ENCODE measurements around the gene DCXR.

The DCXR gene

GRCh38 chr17:81991684-81992305 is 45.7 kb downstream of the DCXR start (continued):
- TF ChIP-seq, protein P1, sequence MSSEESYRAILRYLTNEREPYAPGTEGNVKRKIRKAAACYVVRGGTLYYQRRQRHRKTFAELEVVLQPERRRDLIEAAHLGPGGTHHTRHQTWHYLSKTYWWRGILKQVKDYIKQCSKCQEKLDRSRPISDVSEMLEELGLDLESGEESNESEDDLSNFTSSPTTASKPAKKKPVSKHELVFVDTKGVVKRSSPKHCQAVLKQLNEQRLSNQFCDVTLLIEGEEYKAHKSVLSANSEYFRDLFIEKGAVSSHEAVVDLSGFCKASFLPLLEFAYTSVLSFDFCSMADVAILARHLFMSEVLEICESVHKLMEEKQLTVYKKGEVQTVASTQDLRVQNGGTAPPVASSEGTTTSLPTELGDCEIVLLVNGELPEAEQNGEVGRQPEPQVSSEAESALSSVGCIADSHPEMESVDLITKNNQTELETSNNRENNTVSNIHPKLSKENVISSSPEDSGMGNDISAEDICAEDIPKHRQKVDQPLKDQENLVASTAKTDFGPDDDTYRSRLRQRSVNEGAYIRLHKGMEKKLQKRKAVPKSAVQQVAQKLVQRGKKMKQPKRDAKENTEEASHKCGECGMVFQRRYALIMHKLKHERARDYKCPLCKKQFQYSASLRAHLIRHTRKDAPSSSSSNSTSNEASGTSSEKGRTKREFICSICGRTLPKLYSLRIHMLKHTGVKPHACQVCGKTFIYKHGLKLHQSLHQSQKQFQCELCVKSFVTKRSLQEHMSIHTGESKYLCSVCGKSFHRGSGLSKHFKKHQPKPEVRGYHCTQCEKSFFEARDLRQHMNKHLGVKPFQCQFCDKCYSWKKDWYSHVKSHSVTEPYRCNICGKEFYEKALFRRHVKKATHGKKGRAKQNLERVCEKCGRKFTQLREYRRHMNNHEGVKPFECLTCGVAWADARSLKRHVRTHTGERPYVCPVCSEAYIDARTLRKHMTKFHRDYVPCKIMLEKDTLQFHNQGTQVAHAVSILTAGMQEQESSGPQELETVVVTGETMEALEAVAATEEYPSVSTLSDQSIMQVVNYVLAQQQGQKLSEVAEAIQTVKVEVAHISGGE (tag by site-specific recombination; conservative IDR thresholded peaks at IDR 0.05; ENCODE audit: low read depth) = no peak
- TF ChIP-seq OSR2 (tag by site-specific recombination; IDR thresholded peaks at IDR 0.05) (peak; percentile 98), ZBTB21 (tag by site-specific recombination; IDR thresholded peaks at IDR 0.05) (no peak), ZNF510 (tag by site-specific recombination; IDR thresholded peaks at IDR 0.05; ENCODE audit: insufficient replicate concordance) (no peak), MZF1 (tag by site-specific recombination; IDR thresholded peaks at IDR 0.05; ENCODE audit: borderline replicate concordance) (no peak), ZNF629 (tag by site-specific recombination; IDR thresholded peaks at IDR 0.05) (no peak), CTCF (tag by site-specific recombination; IDR thresholded peaks at IDR 0.05) (peak; percentile 52), GLI2 (tag by site-specific recombination; IDR thresholded peaks at IDR 0.05; ENCODE audit: borderline replicate concordance, low read depth) (no peak), ZNF596 (tag by site-specific recombination; IDR thresholded peaks at IDR 0.05) (no peak), ZSCAN23 (tag by site-specific recombination; IDR thresholded peaks at IDR 0.05) (no peak), ZNF2 (tag by site-specific recombination; IDR thresholded peaks at IDR 0.05) (no peak), ZNF585B (tag by site-specific recombination; IDR thresholded peaks at IDR 0.05) (no peak), PRDM2 (tag by site-specific recombination; IDR thresholded peaks at IDR 0.05; ENCODE audit: borderline replicate concordance) (no peak), ZNF138 (tag by site-specific recombination; IDR thresholded peaks at IDR 0.05; ENCODE audit: borderline replicate concordance) (no peak), SP3 (tag by site-specific recombination; IDR thresholded peaks at IDR 0.05) (no peak), ZNF626 (tag by site-specific recombination; IDR thresholded peaks at IDR 0.05) (no peak), ZNF707 (tag by site-specific recombination; IDR thresholded peaks at IDR 0.05) (no peak), ZNF239 (tag by site-specific recombination; IDR thresholded peaks at IDR 0.05) (no peak), HOXA7 (CRISPR knock-in tag; IDR thresholded peaks at IDR 0.05; ENCODE audit: borderline replicate concordance) (no peak)
- TF ChIP-seq, protein P2, sequence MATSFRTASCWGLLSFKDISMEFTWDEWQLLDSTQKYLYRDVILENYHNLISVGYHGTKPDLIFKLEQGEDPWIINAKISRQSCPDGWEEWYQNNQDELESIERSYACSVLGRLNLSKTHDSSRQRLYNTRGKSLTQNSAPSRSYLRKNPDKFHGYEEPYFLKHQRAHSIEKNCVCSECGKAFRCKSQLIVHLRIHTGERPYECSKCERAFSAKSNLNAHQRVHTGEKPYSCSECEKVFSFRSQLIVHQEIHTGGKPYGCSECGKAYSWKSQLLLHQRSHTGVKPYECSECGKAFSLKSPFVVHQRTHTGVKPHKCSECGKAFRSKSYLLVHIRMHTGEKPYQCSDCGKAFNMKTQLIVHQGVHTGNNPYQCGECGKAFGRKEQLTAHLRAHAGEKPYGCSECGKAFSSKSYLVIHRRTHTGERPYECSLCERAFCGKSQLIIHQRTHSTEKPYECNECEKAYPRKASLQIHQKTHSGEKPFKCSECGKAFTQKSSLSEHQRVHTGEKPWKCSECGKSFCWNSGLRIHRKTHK (tag by site-specific recombination; IDR thresholded peaks at IDR 0.05) = no peak
- TF ChIP-seq, protein P3, sequence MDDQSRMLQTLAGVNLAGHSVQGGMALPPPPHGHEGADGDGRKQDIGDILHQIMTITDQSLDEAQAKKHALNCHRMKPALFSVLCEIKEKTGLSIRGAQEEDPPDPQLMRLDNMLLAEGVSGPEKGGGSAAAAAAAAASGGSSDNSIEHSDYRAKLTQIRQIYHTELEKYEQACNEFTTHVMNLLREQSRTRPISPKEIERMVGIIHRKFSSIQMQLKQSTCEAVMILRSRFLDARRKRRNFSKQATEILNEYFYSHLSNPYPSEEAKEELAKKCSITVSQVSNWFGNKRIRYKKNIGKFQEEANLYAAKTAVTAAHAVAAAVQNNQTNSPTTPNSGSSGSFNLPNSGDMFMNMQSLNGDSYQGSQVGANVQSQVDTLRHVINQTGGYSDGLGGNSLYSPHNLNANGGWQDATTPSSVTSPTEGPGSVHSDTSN (CRISPR knock-in tag; IDR thresholded peaks at IDR 0.05) = no peak
- TF ChIP-seq, protein P4, sequence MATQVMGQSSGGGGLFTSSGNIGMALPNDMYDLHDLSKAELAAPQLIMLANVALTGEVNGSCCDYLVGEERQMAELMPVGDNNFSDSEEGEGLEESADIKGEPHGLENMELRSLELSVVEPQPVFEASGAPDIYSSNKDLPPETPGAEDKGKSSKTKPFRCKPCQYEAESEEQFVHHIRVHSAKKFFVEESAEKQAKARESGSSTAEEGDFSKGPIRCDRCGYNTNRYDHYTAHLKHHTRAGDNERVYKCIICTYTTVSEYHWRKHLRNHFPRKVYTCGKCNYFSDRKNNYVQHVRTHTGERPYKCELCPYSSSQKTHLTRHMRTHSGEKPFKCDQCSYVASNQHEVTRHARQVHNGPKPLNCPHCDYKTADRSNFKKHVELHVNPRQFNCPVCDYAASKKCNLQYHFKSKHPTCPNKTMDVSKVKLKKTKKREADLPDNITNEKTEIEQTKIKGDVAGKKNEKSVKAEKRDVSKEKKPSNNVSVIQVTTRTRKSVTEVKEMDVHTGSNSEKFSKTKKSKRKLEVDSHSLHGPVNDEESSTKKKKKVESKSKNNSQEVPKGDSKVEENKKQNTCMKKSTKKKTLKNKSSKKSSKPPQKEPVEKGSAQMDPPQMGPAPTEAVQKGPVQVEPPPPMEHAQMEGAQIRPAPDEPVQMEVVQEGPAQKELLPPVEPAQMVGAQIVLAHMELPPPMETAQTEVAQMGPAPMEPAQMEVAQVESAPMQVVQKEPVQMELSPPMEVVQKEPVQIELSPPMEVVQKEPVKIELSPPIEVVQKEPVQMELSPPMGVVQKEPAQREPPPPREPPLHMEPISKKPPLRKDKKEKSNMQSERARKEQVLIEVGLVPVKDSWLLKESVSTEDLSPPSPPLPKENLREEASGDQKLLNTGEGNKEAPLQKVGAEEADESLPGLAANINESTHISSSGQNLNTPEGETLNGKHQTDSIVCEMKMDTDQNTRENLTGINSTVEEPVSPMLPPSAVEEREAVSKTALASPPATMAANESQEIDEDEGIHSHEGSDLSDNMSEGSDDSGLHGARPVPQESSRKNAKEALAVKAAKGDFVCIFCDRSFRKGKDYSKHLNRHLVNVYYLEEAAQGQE (tag by site-specific recombination; IDR thresholded peaks at IDR 0.05) = no peak
